AG09319 (cell line): Measurements from ENCODE around the gene CYP2A13.
"Not testable (repeated sequence)": the region's sequence is repeated elsewhere in the genome, so short reads cannot be mapped to it uniquely, and the experiment has no call there.

Experiments
- DNase-seq: peaks from one replicate; pipeline ENCODE4 v3.0.0-alpha.2; 2010; ENCODE audit warnings: low read depth; ENCODE audit errors: extremely low read depth
- TF ChIP-seq, protein P1 (sequence below): IDR thresholded peaks from 2 replicates; pipeline ENCODE4 v1.5.1; 2011; ENCODE audit warnings: low read depth, mild to moderate bottlenecking, inconsistent platforms, low read length, moderate library complexity

Gene CYP2A13

DNA sequence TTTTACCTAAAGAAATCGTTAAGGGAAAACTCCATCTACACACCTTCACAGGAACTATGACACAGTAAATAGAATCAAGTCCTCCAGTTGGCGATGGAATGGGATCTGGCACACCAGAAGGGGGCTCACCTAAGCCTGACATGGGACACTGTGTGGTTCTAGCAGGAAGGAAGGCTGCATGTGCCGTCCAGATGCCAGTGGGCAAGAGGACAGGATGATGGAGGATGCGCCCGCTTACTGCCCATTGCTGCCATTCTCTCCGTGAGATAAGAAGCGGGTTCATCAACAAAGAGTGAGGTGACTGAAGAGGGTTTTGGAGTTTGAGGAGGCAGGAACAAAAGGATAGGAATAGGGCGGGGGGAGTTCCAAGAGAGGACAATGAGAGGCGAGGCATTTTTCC, 23.0 kb downstream of the CYP2A13 start:
- TF ChIP-seq, protein P1, sequence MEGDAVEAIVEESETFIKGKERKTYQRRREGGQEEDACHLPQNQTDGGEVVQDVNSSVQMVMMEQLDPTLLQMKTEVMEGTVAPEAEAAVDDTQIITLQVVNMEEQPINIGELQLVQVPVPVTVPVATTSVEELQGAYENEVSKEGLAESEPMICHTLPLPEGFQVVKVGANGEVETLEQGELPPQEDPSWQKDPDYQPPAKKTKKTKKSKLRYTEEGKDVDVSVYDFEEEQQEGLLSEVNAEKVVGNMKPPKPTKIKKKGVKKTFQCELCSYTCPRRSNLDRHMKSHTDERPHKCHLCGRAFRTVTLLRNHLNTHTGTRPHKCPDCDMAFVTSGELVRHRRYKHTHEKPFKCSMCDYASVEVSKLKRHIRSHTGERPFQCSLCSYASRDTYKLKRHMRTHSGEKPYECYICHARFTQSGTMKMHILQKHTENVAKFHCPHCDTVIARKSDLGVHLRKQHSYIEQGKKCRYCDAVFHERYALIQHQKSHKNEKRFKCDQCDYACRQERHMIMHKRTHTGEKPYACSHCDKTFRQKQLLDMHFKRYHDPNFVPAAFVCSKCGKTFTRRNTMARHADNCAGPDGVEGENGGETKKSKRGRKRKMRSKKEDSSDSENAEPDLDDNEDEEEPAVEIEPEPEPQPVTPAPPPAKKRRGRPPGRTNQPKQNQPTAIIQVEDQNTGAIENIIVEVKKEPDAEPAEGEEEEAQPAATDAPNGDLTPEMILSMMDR: no peak
- DNase-seq: no peak

DNA sequence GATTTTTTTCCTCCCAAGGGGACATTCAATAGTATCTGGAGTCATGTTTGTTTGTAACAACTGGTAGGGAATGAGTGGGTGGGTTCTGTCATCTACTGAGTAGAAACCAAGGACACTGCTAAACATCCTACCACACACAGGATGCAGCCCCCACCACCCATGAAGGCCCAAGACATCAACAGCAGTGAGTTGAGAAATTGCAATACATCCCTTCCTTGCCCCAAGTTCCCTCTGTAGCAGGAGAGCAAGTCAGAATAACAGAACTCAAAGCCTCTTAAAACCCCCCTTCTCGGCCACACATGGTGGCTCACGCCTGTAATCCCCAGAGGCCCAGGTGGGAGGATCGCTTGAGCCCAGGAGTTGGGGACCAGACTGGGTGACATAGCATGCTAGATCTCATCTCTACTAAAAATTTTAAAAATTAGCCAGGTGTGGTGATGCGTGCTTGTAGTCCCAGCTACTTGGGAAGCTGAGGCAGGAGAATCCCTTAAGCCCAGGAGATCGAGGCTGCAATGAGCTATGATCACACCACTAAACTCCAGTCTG, 23.6 kb downstream of the CYP2A13 start:
- DNase-seq: no peak
- TF ChIP-seq, protein P1: no peak

DNA sequence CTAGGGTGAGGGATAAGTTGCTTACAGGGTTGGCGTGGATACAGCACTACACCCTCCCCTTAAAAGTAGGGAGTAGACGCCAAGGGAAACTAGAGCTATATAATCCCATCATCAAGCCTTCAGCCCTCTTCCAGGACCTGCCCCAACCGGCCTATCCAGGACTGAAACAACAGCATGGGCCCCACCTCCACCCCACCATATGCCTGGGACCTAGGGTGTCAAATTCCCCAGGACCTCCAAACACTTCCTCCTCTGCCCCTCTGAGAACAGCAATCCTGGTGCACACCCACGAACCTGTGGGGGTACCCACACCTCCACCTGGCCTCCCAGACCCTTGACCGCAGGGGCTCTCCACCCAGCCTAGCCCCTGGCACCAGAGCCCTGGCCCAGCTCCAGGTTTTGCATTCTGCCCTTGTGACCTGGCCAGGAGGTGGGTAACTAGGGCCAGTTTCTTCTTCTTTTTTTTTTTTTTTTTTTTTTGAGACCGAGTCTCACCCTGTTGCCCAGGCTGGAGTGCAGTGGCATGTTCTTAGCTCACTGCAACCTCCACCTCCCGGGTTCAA, 24.6 kb downstream of the CYP2A13 start:
- TF ChIP-seq, protein P1: no peak

DNA sequence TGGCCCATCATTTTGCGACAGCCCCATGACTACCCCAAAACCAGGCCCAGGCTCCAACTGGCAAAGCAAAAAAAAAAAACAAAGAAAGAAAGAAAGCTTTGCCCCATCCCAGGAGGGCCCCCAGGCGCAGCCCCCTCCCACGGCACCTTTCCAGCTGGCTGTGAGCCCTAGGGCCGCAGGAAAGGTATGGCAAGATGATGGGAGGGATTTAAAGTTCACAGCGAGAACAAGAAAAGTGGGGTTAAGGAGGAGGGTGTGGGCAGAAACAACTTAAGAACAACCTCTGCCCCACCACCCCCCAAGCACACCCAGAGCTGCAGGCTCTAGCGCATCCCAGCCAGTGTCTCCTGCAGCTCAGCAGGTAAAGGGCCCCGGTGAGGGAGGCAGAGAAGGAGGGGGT, 25.9 kb downstream of the CYP2A13 start, which contains the start of gene CYP2F1:
Gene CYP2F1 (plus strand): TSS at position 301 of the 400 bp plus-strand sequence. CDS start 1,757 bp downstream, outside the sequence.
- TF ChIP-seq, protein P1: no peak

More for the DNA sequence above, 24.6 kb downstream of the CYP2A13 start:
- DNase-seq: no peak

DNA sequence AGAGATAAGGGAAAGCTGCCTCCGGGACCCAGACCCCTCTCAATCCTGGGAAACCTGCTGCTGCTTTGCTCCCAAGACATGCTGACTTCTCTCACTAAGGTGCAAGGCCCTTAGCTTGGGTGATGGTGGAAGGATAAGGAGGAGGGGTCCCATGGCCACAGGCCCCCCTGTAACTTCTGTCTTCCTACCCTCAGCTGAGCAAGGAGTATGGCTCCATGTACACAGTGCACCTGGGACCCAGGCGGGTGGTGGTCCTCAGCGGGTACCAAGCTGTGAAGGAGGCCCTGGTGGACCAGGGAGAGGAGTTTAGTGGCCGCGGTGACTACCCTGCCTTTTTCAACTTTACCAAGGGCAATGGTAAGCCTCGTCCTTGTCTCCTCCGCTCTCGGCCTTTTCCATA, 28.0 kb downstream of the CYP2A13 start:
- TF ChIP-seq, protein P1: no peak
- no peak for DNase-seq

More for the DNA sequence above, 25.9 kb downstream of the CYP2A13 start, which contains the start of gene CYP2F1:
- no peak for DNase-seq

DNA sequence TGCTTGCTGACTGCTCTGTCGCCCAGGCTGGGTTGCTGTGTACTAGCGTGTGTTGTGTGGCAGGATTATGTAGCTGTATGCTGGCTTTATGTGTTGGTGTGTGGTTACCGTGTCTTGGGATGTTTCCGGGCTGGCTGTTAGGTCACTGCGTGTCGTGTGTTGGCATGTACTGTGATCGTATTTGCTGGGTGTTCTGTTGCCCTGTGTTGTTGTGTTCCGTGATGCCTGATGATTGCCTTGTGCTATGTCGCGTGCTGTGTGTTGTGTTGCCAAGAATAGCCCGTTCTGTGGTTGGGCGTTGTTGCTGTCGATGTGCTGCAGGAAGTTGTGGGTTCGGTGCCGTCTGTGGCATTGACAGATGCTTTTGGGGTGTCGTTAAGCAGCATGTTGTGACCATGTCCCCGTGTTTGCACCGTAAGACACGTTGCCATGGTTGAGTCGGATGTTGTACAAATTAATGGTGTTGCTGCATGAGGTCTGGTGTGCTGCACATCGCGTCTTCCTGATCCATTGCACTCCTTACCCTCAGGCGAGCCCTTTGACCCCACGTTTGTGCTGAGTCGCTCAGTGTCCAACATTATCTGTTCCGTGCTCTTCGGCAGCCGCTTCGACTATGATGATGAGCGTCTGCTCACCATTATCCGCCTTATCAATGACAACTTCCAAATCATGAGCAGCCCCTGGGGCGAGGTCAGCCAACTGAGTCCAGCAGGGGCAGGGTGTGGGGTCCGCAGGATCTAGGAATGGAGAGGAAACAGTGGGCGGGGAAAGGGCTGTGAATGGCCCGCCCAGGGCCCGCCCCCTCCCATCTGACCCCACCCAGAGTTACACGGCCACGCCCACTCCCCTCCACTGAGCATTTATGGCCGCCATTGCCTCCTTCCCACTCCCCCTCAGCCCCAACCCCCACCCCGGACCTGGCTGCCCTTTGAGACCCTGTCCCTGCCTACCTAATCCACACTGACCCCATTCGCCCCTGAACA, 33.0 kb downstream of the CYP2A13 start:
- not testable (repeated sequence) for DNase-seq

DNA sequence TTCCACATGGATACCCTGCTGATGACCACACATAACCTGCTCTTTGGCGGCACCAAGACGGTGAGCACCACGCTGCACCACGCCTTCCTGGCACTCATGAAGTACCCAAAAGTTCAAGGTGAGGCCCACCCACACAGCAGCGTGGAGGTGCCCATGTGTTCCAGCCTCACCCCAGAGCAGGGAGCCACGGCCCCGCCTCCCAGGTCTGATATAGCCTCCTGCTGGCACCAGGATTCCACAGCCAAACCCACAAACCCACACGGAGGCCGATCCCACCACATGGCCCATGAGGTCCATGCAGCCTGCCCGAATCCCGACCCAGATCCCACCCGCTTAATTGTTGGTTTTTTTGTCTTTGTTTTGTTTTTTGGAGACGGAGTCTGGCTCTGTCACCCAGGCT, 34.6 kb downstream of the CYP2A13 start:
- DNase-seq: not testable (repeated sequence)

DNA sequence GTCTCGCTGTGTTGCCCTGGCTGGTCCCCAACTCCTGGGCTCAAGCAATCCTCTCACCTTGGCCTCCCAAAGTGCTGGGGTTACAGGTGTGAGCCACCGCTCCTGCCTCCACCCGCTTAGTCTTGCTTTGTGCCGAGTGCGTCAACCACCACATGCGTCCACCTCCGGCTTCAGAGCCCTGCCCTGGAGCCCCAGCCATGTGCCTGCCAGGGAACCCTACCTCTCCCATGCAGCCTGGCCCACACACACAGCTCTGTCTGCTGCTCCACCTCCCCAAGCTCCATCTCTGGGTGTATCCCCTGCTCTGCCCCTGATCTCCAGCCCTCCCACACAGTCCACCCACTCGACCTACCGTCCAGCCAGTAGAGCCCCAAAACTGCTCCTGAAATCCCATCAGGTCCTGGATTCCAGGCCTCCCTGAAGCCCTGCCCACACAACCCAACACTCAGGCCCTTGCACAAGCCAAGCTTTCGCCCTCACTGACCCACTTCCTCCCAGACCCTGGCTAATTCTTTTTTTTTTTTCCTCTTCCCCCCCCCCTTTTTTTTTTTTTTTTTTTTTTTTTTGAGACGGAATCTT, 35.6 kb downstream of the CYP2A13 start:
- TF ChIP-seq, protein P1: no peak
- no peak for DNase-seq
